Stimulated activated naive CD4-positive, alpha-beta T cell (primary cell): ENCODE measurements around the gene BCAS1.
"Not testable (repeated sequence)": the region's sequence is repeated elsewhere in the genome, so short reads cannot be mapped to it uniquely, and the experiment has no call there.

Experiments
- DNase-seq, 6 experiments: peaks; one replicate each; lab custom pipeline; 2025; lab: John Stamatoyannopoulos, UW

Gene BCAS1

DNA sequence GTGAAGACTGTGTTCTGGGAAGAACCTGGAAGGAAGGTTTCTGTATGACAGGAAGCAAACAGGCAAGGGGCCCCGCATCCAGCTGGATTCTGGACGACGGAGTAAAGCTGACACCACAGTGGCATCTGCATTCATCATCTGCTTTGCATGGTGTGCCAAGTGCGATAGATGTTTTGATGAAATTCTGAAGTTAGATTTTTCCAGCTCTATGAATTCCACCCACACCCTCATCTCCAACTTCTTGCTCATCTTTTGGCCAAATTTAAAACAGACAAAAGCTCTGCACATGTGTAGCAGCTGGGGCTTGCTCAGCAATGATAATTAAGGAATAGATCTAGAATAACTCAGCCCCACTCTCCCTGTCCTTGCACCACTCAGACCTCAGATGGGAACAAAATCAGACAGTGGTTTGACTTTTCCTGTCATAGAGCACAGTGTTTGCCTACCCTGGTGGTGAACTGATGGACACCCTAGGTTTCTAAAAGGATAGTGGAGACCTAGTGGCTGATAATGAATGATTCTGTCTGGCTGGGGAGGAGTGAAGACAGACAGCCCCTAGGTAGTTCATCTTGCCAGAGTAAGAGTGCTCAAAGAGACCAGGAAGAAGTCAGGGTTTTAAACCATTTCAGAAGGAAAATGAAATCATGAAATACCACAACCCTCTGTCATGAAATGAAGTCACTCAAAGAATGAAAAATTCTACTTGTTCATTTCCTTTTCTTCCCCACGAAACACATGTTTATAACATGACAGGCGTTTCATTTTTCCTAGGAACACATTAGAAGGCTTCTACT, 85.8 kb downstream of the BCAS1 start:
- DNase-seq: no peak

GRCh38 chr20:53983401-53983800, 87.0 kb downstream of the BCAS1 start:
- DNase-seq: no peak

GRCh38 chr20:53982624-53983023, 87.8 kb downstream of the BCAS1 start:
- no peak for DNase-seq

- no peak for DNase-seq
Observed at GRCh38 chr20:53981752-53982437, 88.5 kb downstream of the BCAS1 start.

- DNase-seq: no peak
Observed at GRCh38 chr20:53981130-53981529, 89.3 kb downstream of the BCAS1 start.

DNA sequence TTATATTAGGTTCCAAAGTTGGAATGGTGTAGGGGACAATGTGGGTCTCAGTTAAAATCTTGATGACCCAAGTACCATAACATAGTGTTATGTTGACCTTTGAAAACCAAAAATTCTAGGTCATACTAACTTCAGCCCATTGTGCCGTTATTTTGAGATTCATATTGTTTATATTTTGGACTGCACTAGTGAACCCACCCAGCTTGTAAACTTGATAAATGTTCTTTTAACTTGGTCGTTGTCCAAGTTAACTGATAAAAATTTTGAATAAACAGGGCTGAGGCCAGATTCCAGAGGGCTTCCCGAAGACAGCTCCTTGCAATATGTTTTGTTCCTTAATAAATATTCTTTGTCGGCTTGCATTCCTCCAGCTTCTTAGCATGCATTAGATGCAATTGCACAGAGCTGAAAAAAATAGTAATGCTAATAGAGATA, 90.3 kb downstream of the BCAS1 start:
- DNase-seq: no peak

DNA sequence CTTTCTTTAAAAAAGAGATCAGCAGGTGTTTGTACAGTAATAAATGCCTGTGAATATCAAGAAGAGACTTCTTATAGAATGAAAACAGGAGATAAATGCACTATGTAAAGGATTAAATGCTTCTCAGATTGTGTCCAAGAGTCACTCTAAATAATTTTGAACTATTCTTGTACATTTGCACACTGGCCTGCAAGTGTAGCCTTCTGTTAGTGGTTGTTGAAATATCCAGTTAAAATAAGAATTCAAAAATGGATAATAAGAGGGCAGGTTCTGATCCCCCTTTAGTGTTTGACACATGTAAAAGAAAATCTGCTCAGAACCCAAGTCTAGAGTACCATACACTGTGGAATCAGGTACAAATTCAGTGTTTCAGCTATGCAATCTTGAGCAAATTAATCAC, 91.9 kb downstream of the BCAS1 start:
- no peak for DNase-seq

- DNase-seq: no peak
Observed at GRCh38 chr20:53977391-53977790, 93.0 kb downstream of the BCAS1 start.

GRCh38 chr20:53975761-53976160, 94.6 kb downstream of the BCAS1 start:
- DNase-seq: no peak

GRCh38 chr20:53974785-53975555, 95.4 kb downstream of the BCAS1 start:
- no peak for DNase-seq

- DNase-seq: not testable (repeated sequence)
Observed at GRCh38 chr20:53973882-53974281, 96.5 kb downstream of the BCAS1 start.

GRCh38 chr20:53972179-53972578, 98.2 kb downstream of the BCAS1 start:
- DNase-seq: no peak

DNA sequence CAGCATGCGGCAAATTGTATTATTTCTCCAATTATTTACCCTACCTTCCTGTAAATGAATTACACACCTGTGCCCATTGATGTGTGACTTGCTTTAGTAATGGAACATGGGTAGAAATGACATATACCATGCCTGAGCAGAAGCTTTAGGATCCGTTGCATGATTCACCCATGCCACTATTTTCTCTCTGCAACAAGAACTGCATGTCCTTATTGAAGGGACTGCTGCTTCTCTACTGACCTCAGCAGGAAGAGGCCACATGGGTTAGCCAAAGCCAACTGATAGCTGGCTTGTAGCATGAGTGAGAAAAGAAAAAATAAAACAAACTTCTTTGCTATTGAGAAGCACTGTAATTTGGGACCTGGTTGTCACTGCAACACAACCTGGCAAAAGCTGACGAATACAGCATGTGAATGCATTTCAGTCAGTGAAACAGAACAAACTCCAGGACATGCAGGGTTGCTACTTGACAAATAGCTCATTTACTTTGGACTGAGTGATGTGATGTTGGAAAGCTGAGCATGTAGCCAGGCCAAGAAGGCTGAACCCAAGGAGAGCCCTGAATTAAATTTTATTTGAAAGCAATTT, 99.2 kb downstream of the BCAS1 start:
- no peak for DNase-seq

GRCh38 chr20:53970232-53970631, 100.2 kb downstream of the BCAS1 start:
- no peak for DNase-seq

- no peak for DNase-seq
Observed at GRCh38 chr20:53967527-53967926, 102.9 kb downstream of the BCAS1 start.

DNA sequence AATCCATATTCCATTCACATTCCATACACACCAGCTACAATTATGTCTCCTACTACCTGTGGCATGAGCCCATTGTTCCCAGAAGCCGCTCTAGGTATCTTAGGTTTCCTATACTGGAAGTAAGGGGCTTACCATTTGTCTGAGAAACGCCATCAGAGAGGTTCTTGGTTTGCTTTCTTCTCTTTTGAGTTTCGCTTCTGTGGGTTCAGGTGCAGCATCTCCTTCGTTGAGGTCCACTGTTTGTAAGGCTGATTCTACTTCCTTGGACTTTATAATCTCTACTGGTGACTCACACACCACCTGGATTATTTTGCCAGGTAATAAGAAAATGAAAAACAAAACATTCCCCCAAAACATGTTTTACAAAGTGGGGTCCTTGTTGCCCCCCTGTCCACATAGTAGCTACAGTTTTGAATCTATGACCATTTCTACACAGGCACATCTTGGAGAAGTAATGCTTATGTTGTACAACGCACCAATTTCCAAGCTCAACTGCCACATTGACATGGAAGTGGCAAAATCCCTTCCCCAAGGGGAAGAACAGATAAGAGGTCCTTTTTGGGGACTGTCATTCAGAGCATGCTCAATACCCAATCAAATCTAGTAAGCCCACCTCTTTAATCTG, 103.5 kb downstream of the BCAS1 start:
- no peak for DNase-seq

DNA sequence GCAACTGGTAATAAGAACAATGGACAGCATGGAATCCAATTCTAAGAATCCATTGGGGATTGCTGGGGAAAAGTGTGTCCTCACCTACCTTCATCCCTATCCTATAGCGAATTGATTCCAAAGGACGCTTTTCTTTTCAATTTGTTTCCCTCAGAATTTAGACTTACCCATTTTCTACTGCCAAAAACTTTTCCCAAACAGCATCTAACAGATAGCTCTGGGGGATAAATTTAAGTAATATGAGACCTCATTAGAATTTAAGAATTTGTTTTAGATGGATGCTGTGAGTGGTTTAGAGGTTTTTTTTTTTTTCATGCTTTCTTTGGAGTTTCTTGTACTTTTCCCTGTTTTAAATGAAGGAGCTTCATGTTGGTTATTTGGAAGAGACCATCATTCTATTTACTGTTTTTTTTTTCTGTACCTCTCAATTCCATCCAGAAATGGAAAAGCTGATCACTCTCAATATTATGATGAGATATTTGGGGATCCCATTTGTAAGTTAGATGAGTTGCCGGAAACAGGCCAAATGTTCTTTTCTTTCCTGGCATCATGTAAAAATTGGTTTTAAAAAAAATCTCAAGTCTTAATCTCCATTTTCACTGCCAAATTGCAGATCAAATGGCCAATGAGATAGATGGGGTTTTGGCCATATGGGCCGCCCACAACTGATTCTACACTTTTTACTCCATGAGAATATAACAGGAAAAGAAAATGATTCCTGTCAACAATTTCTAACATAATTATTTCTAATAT, 105.7 kb downstream of the BCAS1 start:
- no peak for DNase-seq

DNA sequence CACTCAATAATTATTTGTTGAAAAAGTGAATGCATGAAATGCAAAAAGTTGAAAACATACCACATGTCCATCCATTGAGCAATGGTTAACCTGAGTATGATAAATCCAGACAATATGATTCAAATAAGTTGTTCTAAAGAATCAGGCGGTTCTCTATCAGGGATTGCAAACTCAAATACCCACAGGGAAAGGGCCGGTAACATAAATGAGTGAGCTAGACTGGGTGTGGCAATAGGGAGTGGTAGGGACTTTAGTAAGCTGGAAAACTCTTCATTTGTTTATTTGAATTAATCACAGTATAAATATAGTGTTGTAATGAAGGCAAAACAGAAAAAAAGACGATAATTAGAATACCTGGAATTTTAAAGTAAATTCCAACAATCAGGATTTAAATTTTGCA, 106.3 kb downstream of the BCAS1 start:
- no peak for DNase-seq

DNA sequence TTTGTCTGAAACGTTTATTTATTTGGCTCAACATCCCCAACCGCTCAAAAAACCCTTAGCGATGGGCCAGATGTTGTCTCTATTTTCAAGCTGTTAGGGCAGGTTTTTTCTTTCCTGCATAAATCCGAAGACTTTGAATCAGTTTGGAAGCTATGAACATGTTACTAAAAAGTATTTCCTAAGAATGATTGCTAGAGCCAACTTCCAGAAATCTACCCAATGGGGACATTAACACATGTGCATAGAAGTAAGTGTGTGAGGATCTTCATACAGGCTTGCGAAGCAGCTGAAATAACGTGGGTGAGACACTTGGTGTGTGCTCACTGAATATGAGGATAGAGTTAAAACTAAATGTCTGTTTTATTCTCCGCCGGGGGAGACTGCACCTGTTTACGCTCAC, 106.8 kb downstream of the BCAS1 start:
- no peak for DNase-seq

DNA sequence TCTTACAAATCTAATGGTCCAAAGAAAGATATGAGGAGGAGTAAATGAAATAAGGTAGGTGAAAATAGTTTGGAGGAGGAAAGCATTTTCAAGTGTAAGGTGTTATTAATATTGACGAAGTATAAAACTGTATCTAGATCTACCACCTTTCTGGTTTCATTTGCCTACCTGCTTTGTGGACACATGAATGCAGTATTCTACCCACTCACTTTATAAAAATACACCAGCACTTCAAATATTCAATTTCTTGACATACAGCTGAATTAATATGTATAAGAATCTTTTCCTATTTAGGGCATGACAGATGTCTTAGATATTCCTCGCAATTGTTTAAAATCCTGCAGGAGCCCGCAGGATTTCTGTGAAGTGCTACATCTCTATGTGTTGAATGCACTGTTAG, 108.0 kb downstream of the BCAS1 start:
- no peak for DNase-seq

- no peak for DNase-seq
Observed at GRCh38 chr20:53961527-53961926, 108.9 kb downstream of the BCAS1 start.
